OCI-LY7 (cell line): ENCODE measurements around the gene SIRT3. TPM values are rescaled to one million over a fixed set of nuclear protein-coding genes. Genes with fewer than 3 reads are reported as not detected.

ENCODE experiments used
- BruUV-seq: library from RNA; stranded (reverse); fragments of 400-500 nt; replicated peaks from 2 replicates; lab custom pipeline; 2021; lab: Mats Ljungman, UMichigan
- CTCF ChIA-PET: fragments of 300-600 bp; sonication (Branson Sonifier 250); formaldehyde crosslinking; loops from one replicate; lab custom pipeline; 2022; ENCODE audit warnings: antibody characterized with exemption; ENCODE audit not compliant: unreplicated experiment; lab: Charles Lee
- POLR2A ChIA-PET: fragments of 300-600 bp; sonication (Branson Sonifier 250); formaldehyde crosslinking; loops from one replicate; lab custom pipeline; 2022; ENCODE audit warnings: antibody characterized with exemption; lab: Charles Lee
- DNase-seq: peaks from one replicate; pipeline ENCODE4 v3.0.0-alpha.2; 2015; ENCODE audit warnings: low spot score
- H2AFZ ChIP-seq: fragments of 200-600 bp; sonication (generic), shearing (Covaris generic); 2 replicates; pipeline ENCODE4 v1.6.1; 2014; ENCODE audit warnings: mild to moderate bottlenecking, antibody characterized with exemption, low read length, moderate library complexity
- H3K27ac ChIP-seq: fragments of 200-600 bp; sonication (generic); 2 replicates; pipeline ENCODE4 v1.5.1; 2014; ENCODE audit warnings: mixed run types, low read depth, mild to moderate bottlenecking, moderate library complexity, low read length, inconsistent platforms; ENCODE audit not compliant: poor library complexity, severe bottlenecking
- H3K36me3 ChIP-seq: fragments of 200-600 bp; sonication (generic); 2 replicates; pipeline ENCODE4 v1.6.1; 2014; ENCODE audit warnings: mild to moderate bottlenecking, antibody characterized with exemption, low read length, moderate library complexity, mixed read lengths; ENCODE audit not compliant: insufficient read depth
- H3K4me1 ChIP-seq: fragments of 200-600 bp; sonication (generic); 2 replicates; pipeline ENCODE4 v1.5.1; 2014; ENCODE audit warnings: mild to moderate bottlenecking, low read length; ENCODE audit not compliant: insufficient read depth, poor library complexity, severe bottlenecking
- H3K4me2 ChIP-seq: fragments of 200-600 bp; sonication (generic); 2 replicates; pipeline ENCODE4 v1.6.1; 2014; ENCODE audit warnings: mild to moderate bottlenecking, low read length
- H3K4me3 ChIP-seq: fragments of 200-600 bp; sonication (generic); 2 replicates; pipeline ENCODE4 v1.5.1; 2014; ENCODE audit warnings: mild to moderate bottlenecking, low read depth, low read length; ENCODE audit not compliant: poor library complexity, severe bottlenecking
- H3K79me2 ChIP-seq: fragments of 200-600 bp; sonication (generic); 2 replicates; pipeline ENCODE4 v1.6.1; 2016; ENCODE audit warnings: low read depth, mild to moderate bottlenecking, low read length, moderate library complexity, mixed read lengths; ENCODE audit not compliant: insufficient read depth
- H3K9me2 ChIP-seq: fragments of 200-600 bp; sonication (generic); 2 replicates; pipeline ENCODE4 v1.6.1; 2016; ENCODE audit warnings: mild to moderate bottlenecking, low read length, mixed read lengths; ENCODE audit not compliant: insufficient read depth
- H3K9me3 ChIP-seq: fragments of 200-600 bp; sonication (generic); 2 replicates; pipeline ENCODE4 v1.6.1; 2014; ENCODE audit warnings: mild to moderate bottlenecking, mixed run types, low read length, mixed read lengths
- H4K20me1 ChIP-seq: fragments of 200-600 bp; sonication (generic); 2 replicates; pipeline ENCODE4 v1.6.1; 2014; ENCODE audit warnings: mild to moderate bottlenecking, antibody characterized with exemption, low read length, moderate library complexity, mixed read lengths; ENCODE audit not compliant: insufficient read depth
- EZH2phosphoT487 ChIP-seq: fragments of 200-600 bp; sonication (generic); IDR thresholded peaks from 2 replicates; pipeline ENCODE4 v1.6.1; 2018; ENCODE audit warnings: low read depth, borderline replicate concordance, mild to moderate bottlenecking, mixed run types, antibody characterized with exemption, low read length, moderate library complexity, mixed read lengths
- intact Hi-C: fragments of 100-400 bp; cut with micrococcal nuclease; formaldehyde crosslinking; loops from one replicate; pipeline ENCODE4 v1.10.0; 2022; ENCODE audit not compliant: unreplicated experiment
- total RNA-seq, 2 experiments: library from RNA; depleted of rRNA in 1 of 2; stranded (reverse); fragments of >200 nt in 1 of 2; shearing (Covaris generic) in 1 of 2; gene quantifications; 2 replicates each; pipeline ENCODE4 v1.2.3, GENCODE V29; 2014 to 2022
- TF ChIP-seq, protein P1 (sequence below): fragments of 200-600 bp; sonication (generic); conservative IDR thresholded peaks from 2 replicates; pipeline ENCODE4 v1.5.1; 2014; ENCODE audit warnings: mild to moderate bottlenecking, antibody characterized with exemption, low read length, moderate library complexity, mixed read lengths

The SIRT3 gene
- total RNA-seq, 2 experiments from 2014 or later = 8.5 to 21.0 TPM

DNA sequence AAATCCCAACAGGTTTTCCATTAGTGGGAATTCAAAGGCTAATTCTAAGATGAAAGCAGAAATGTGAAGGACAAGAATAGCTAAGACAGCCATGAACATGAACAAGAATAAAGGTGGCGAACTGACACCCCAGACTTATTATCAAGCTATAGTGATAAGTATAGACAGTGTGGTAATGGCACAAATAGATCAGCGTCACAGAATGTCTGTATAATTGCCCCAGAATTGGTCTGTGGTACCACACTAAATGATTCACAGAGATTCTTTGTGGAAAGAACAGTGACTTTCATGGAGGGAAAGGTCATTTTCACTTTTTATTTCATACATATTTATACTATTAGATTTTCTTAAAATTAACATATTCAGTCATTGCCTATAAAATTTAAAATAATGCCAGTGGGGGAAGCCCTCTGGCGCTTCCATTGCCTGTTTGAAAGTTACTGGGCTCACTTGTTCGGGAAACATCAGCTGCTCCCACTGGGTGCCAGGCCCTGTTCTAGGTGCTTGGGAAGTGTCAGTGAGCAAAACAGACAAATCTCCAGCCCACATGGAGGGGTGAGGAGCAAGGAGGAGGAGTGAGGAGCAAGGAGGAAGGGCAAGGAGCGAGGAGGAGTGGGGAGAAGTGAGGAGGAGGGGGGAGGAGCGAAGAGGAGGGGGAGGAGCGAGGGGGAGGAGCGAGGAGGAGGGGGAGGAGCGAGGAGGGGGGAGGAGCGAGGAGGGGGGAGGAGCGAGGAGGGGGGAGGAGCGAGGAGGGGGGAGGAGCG is 30.7 kb upstream of the SIRT3 start:
- Histone ChIP-seq H3K27ac (no peak overlapping the region), H3K9me3 (peaks cover 7% of the 10 kb centered on the region; the same call in 1 of the 2 replicates), H3K4me1 (peaks cover 38% of the 10 kb centered on the region), H3K4me3 (no peak overlapping the region), H3K79me2 (no peaks in the 10 kb centered on the region), H4K20me1 (no peaks in the 10 kb centered on the region), H3K36me3 (no peaks in the 10 kb centered on the region), H3K9me2 (no peaks in the 10 kb centered on the region), H2AFZ (no peak overlapping the region), H3K4me2 (no peak overlapping the region)
- ChIA-PET POLR2A (interaction anchor here (0.5 to 1.9 kb wide), 3 partner anchors 9 to 46 kb away, joined by 3 to 7 read pairs (median 3); no protein-coding TSS in a partner anchor), CTCF (interaction anchor here (0.7 kb wide), 1 partner anchor 86 kb away, joined by 6 read pairs; no protein-coding TSS in a partner anchor)
- DNase-seq = peak; percentile 53
- TF ChIP-seq EZH2phosphoT487 = no peak
- TF ChIP-seq, protein P1, sequence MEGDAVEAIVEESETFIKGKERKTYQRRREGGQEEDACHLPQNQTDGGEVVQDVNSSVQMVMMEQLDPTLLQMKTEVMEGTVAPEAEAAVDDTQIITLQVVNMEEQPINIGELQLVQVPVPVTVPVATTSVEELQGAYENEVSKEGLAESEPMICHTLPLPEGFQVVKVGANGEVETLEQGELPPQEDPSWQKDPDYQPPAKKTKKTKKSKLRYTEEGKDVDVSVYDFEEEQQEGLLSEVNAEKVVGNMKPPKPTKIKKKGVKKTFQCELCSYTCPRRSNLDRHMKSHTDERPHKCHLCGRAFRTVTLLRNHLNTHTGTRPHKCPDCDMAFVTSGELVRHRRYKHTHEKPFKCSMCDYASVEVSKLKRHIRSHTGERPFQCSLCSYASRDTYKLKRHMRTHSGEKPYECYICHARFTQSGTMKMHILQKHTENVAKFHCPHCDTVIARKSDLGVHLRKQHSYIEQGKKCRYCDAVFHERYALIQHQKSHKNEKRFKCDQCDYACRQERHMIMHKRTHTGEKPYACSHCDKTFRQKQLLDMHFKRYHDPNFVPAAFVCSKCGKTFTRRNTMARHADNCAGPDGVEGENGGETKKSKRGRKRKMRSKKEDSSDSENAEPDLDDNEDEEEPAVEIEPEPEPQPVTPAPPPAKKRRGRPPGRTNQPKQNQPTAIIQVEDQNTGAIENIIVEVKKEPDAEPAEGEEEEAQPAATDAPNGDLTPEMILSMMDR = no peak
- intact Hi-C loops = no loop called here
- BruUV-seq = no TSS peak

DNA sequence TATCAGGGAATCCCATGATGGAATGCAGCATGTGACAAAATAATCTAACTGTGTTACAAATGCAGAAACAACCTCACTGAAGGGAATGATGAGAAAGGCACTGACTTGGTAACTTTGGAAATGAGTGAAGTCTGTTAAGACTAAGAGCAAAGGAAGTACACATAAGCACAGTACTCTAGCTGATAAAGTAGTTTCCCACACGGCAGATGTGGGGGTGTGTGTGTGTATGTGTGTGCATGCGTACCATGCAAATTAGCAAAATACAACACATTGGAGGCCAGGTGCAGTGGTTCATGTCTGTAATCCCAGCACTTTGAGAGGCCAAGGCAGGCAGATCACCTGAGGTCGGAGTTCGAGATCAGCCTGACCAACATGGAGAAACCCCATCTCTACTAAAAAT is 25.5 kb upstream of the SIRT3 start:
- CTCF ChIA-PET = interaction anchor here (0.5 to 1.6 kb wide), 2 partner anchors 11 to 103 kb away, joined by 3 to 7 read pairs; no protein-coding TSS in a partner anchor
- Histone ChIP-seq H3K4me2 (peak overlapping the region; percentile 44), H3K4me1 (peaks cover 34% of the 10 kb centered on the region), H3K4me3 (no peak overlapping the region), H3K79me2 (no peaks in the 10 kb centered on the region), H3K27ac (peak overlapping the region; percentile 17), H4K20me1 (no peaks in the 10 kb centered on the region), H2AFZ (peak overlapping the region; percentile 5; the same call in 1 of the 2 replicates), H3K9me2 (no peaks in the 10 kb centered on the region), H3K9me3 (peaks cover 7% of the 10 kb centered on the region; the same call in 1 of the 2 replicates), H3K36me3 (no peaks in the 10 kb centered on the region)
- BruUV-seq = no TSS peak
- intact Hi-C loops = no loop called here
- no peak for TF ChIP-seq EZH2phosphoT487
- TF ChIP-seq, protein P1 = no peak
- peak; percentile 86 for DNase-seq
- POLR2A ChIA-PET = interaction anchor here (0.7 to 1.9 kb wide), 3 partner anchors 11 to 91 kb away, joined by 3 to 7 read pairs (median 5); partner anchors contain the start of gene PSMD13
